ENCODE results near the gene FAM90A1. TPM values are rescaled to one million over a fixed set of nuclear protein-coding genes. Genes with fewer than 3 reads are reported as not detected.
"Not testable (repeated sequence)": the region's sequence is repeated elsewhere in the genome, so short reads cannot be mapped to it uniquely, and the experiment has no call there.

FAM90A1 gene
- total RNA-seq, 1 donor from 2014 or later, result 0.14 TPM

GRCh38 chr12:8172911-8173310 lies 54.5 kb downstream of the FAM90A1 start:
- peaks cover 18% of the 10 kb centered on the region for H3K27me3 Mint-ChIP-seq
- intact Hi-C loops (cut with micrococcal nuclease); H3K36me3 Mint-ChIP-seq (ENCODE audit: low read depth); H3K27ac Mint-ChIP-seq; H3K4me1 Mint-ChIP-seq; H3K9me3 Mint-ChIP-seq; DNase-seq; H3K4me3 Mint-ChIP-seq: not testable (repeated sequence)

Other genes with a start within 250 kb of the FAM90A1 start
- 18.5 and 18.6 TPM in 2 replicates for gene FOXJ2, start 194.9 kb downstream of the FAM90A1 start, total RNA-seq
- 0.56 and 0.73 TPM in 2 replicates for gene C3AR1, start 161.3 kb downstream of the FAM90A1 start, total RNA-seq
- gene NECAP1, start 145.3 kb downstream of the FAM90A1 start, total RNA-seq, result 34.8 and 36.2 TPM in 2 replicates
- gene CLEC4A, start 104.0 kb downstream of the FAM90A1 start, total RNA-seq, result 0.97 and 1.5 TPM in 2 replicates
- not detected in 2 replicates for gene ZNF705A, start 70.6 kb downstream of the FAM90A1 start, total RNA-seq
- gene CLEC6A, start 228.3 kb upstream of the FAM90A1 start, total RNA-seq, result not detected in 2 replicates

Measured in activated CD4-positive, alpha-beta T cell treated with anti-CD3 and anti-CD28 coated beads, Interleukin-2, amount 10 ng/mL, durations not matched to agents 24 days and 14 days (primary cell).